ENCODE data around the gene EIF5A. TPM values are rescaled to one million over a fixed set of nuclear protein-coding genes. Genes with fewer than 3 reads are reported as not detected.
A peak's percentile ranks its signal among the peaks of the same experiment; 100 is the strongest.

Gene EIF5A
- total and polyA plus RNA-seq, 2 of the 8 experiments (the other 6 are each of a cell fraction or from before 2014, with no cell fraction given): 717 to 1,172 TPM

- POLR2A ChIA-PET (ENCODE audit: partially characterized antibody): interaction anchor here (0.7 to 7.8 kb wide), 12 partner anchors 15 to 131 kb away, joined by 3 to 91 read pairs (median 4); partner anchors contain the start of genes FGF11, GPS2, POLR2A and TMEM256
- H3K4ac ChIP-seq (replicated peaks; ENCODE audit: insufficient read length, low read depth, low read length): peak overlapping the region; percentile 57
- WGBS, 2 experiments (ENCODE audit: extremely low coverage in 1 of 2, insufficient coverage in 1 of 2, insufficient read length in 1 of 2, insufficient replicate concordance in 2 of 2, low coverage in 1 of 2, low lambda C conversion rate in 2 of 2, missing lambda C conversion rate in 1 of 2): 52% methylated on average over 8 of the region's 10 CpGs; no CpG with 5 or more reads in 1 of the 2 experiments
- peak overlapping the region; percentile 49; the same call in 1 of the 2 replicates for H3K27ac ChIP-seq (ENCODE audit: low read depth, low read length)
- H3K79me1 ChIP-seq (ENCODE audit: low read depth, low read length): no peaks in the 10 kb centered on the region
- no peak overlapping the region for H4K5ac ChIP-seq (ENCODE audit: insufficient read length, low read depth, low read length)
- H3K27me3 ChIP-seq (replicated peaks in 1 of 4; ENCODE audit: control insufficient read depth in 3 of 4, extremely low read depth in 1 of 4, insufficient read depth in 3 of 4, low read length in 3 of 4): no peaks in the 10 kb centered on the region
- H4K8ac ChIP-seq (ENCODE audit: extremely low read depth, insufficient read depth, low read length): peak overlapping the region; percentile 86; the same call in 1 of the 2 replicates
- H2BK20ac ChIP-seq (ENCODE audit: low read length): no peak overlapping the region
- no peak for FAIRE-seq
- H3K36me3 ChIP-seq (ENCODE audit: control insufficient read depth in 2 of 4, insufficient read depth in 4 of 4, low read length in 3 of 4): no peaks in the 10 kb centered on the region
- no peaks in the 10 kb centered on the region for H3K9me3 ChIP-seq (ENCODE audit: insufficient read depth in 2 of 2, low read depth in 1 of 2, low read length in 1 of 2)
- H3K56ac ChIP-seq (replicated peaks; ENCODE audit: insufficient read length, low read depth, low read length): peak overlapping the region; percentile 39
- no peaks in the 10 kb centered on the region for H3K79me2 ChIP-seq (ENCODE audit: control insufficient read depth in 1 of 2, insufficient read depth in 2 of 2, low read length in 2 of 2)
- peak overlapping the region in 1 of 4 experiments; percentile 69; a peak in 2 of 7 replicates for H3K9ac ChIP-seq (replicated peaks in 1 of 4; ENCODE audit: extremely low read depth in 1 of 4, low read depth in 3 of 4, low read length in 3 of 4)
- peak overlapping the region; percentile 92; the same call in 1 of the 2 replicates for H2BK5ac ChIP-seq (ENCODE audit: low read depth, low read length)
- H3K4me2 ChIP-seq (ENCODE audit: insufficient read depth in 1 of 2, low read depth in 2 of 2, low read length in 2 of 2): peak overlapping the region; percentile 92 to 98
- H2BK12ac ChIP-seq (ENCODE audit: low read depth, low read length): no peak overlapping the region
- H3K23ac ChIP-seq (ENCODE audit: insufficient read length): no peak overlapping the region
- no peak for DNase-seq (ENCODE audit: low read depth in 1 of 2, low spot score in 2 of 2)
- no peak overlapping the region for H2AFZ ChIP-seq (ENCODE audit: low read length)
- H2BK120ac ChIP-seq (replicated peaks; ENCODE audit: low read depth, low read length): no peak overlapping the region
- no peak overlapping the region for H3K14ac ChIP-seq (ENCODE audit: insufficient read length)
- H3K4me1 ChIP-seq (replicated peaks in 1 of 4; ENCODE audit: control insufficient read depth in 3 of 4, insufficient read depth in 4 of 4, low read length in 3 of 4): peaks cover 0 to 19% (median 10%) of the 10 kb centered on the region in 4 experiments; a peak in 6 of 7 replicates
- H4K20me1 ChIP-seq (replicated peaks in 1 of 2; ENCODE audit: control insufficient read depth in 1 of 2, insufficient read depth in 2 of 2, low read length in 2 of 2): peaks cover 0 to 2% of the 10 kb centered on the region in 2 experiments
- H2AK5ac ChIP-seq (ENCODE audit: low read depth, low read length): no peak overlapping the region; the same call in 1 of the 2 replicates
- peak overlapping the region; percentile 54 for H4K91ac ChIP-seq (replicated peaks; ENCODE audit: insufficient read length, low read length)
- H3K18ac ChIP-seq (ENCODE audit: extremely low read depth, low read length): peak overlapping the region; percentile 60
- CTCF ChIA-PET (ENCODE audit: partially characterized antibody): interaction anchor here (0.6 to 6.5 kb wide), 17 partner anchors 8 to 208 kb away, joined by 3 to 56 read pairs (median 5); partner anchors contain the start of genes ACAP1, PLSCR3, SENP3 and SLC2A4
- peak overlapping the region; percentile 81; the same call in 1 of the 2 replicates for H2BK15ac ChIP-seq (ENCODE audit: low read length)
- peaks cover 15% of the 10 kb centered on the region; the same call in 1 of the 2 replicates for H3K23me2 ChIP-seq (ENCODE audit: low read depth, low read length)
- peak overlapping the region; percentile 39 to 96 (median 84) for H3K4me3 ChIP-seq (ENCODE audit: extremely low read depth in 1 of 4, insufficient read depth in 2 of 4, low read depth in 3 of 4, low read length in 4 of 4)
- TF ChIP-seq TEAD4 (IDR thresholded peaks at IDR 0.05; ENCODE audit: low read depth, low read length): peak; percentile 80; the same call in 1 of the 2 replicates
- TF ChIP-seq ZNF274 (IDR thresholded peaks at IDR 0.05; ENCODE audit: borderline replicate concordance, extremely low read depth, low read length): no peak
- peak in 1 of 3 experiments; percentile 77; a peak in 2 of 4 replicates for TF ChIP-seq CTCF (IDR thresholded peaks at IDR 0.05; ENCODE audit: control extremely low read depth in 1 of 3, insufficient read depth in 1 of 3, low read depth in 1 of 3, low read length in 3 of 3)
- no peak for TF ChIP-seq ATF2 (IDR thresholded peaks at IDR 0.05; ENCODE audit: low read length)
- no peak for TF ChIP-seq TAF7 (optimal IDR thresholded peaks at IDR 0.05; ENCODE audit: borderline replicate concordance, low read depth, low read length)
- no peak for TF ChIP-seq KDM5A (IDR thresholded peaks at IDR 0.05; ENCODE audit: low read length)
- TF ChIP-seq POU5F1 (IDR thresholded peaks at IDR 0.05; ENCODE audit: low read depth, low read length): no peak
- no peak for TF ChIP-seq SAP30 (IDR thresholded peaks at IDR 0.05; ENCODE audit: insufficient read depth, insufficient replicate concordance, low read length)
Observed at GRCh38 chr17:7352503-7352889, 45.1 kb downstream of the EIF5A start.

Measured in H1 (cell line).